GM21528 (cell line): ENCODE measurements around the gene SYCP2.

Experiments
- ATAC-seq: cut with Tn5 transposase; IDR thresholded peaks from one replicate; pipeline ENCODE4 v1.9.1; 2021; ENCODE audit warnings: mild to moderate bottlenecking, moderate library complexity; ENCODE audit not compliant: unreplicated experiment, low FRiP score

SYCP2 gene

DNA sequence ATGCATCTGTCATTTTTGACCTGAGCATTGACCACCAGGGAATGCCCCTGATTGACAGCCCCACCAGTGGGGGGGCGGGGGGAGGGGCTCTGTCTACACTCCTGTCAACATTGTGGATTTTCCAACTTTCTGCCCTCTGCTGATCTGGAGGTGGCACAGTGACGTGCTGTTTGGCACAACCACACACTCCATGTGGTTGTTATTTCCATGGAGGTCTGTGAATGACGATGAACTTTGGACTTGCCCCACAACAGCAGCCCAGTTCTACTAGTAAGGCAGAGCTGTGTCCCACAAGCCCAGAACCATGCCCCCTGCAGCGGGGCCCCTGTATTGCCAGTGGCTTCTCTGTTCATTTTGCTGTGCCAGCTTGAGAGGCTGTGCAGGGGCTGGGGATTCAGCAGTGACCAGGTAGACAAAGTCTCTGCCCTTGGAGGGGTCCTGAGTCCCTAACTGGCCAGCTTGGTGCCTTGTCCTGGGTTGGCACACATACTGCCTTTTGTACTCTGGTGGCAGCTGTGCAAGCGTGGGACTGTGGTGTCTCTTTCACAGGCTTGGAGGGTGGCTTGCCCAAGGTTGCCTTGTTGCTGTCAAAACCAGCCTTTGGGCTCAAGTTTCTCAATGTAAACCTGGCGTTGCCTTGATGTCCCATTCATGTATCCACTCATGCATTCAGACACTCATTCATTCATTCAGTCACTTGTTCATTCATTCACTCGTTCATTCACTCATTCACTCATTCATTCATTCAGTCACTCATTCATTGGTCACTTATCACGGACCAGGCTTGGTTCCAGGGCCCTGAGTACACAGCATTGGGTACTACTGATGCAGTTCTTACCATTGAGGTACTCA lies 108.5 kb downstream of the SYCP2 start:
- ATAC-seq = no peak

DNA sequence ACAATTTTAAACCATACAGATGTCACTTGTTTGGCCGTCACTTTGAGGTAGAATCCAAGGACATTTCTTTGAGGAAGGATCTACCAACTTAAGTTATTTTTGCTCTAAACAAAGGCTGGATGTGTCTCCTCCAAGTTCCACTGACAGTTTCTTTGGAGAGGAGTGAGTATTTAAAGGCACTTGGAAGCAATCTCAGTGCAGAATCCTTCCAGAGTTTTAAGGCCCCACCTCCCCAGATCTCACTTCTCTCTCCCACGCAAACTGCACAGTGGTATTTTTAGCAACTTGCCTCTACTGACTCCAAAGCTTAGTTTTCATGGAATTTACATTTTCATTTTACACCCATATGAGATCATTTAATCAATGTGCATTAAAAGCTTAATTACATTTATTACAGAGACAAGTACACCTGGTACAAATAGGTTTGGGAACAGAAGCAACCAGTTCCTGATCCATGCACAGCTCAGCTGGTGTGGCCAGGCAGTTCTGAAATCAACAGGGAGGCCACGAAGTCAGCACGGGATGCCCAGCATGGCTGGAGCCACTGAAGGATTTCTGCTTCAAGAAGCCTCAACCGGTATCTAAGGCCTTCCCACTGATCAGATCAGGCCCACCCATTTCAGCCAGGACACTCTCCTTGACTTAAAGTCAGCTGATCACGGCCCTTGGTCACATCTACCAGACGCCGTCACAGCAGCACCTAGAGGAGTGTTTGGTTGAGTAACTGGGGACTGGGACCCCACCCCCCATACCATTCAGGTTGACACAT lies 109.8 kb downstream of the SYCP2 start:
- no peak for ATAC-seq

DNA sequence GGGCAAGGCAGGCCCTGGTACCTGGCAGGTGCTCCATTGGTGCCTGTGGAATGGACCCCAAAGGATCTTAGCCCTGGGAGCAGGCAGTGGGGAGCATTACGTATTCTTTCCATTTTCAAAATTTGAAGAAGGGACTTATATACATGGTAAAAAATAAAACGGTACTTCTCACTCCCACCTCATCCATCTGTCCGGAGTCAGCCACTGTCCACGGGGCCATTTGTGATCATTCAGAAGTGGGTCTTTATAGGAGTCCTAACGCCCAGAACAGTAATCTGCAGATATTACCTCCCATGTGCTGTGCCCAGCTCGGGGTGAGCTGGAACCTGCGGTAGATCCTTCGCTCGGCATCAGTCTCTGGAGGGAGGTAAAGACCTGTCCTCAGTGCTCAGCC lies 110.4 kb downstream of the SYCP2 start:
- ATAC-seq = no peak

DNA sequence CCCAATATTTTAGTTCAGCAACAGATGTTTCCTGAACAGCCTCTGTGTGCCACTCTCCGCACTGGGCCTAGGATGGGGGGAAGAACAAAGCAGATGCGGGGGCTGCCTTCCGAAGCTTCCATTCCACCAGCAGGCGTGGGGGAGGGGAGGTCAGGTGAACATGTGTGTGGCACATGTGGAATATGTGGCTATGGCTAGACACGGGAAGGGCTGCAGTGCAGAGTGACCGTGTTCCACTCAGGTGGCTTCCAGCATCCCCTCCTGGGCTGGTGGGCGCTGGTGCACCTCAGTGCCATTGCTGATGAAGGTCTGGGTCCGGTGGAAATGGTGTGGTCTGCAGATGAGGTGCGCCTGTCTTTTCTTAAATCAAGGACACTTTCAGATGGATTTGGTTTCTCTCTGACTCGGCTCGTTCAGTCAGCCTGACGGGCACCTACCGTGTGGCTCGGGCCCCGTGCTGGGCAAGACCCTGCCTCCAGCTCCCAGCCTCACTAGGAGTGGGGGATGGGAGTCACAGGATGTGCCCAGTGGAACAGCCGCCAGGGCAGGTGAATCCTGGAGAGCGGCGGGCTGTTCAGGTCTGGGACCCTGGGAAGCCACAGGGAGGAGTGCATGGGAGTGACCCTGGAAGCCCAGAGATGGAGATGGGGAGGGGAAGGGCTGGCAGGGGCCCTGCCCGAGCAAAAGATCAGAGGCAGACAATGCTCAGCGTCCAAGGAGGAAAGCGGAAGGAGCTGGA lies 111.0 kb downstream of the SYCP2 start:
- no peak for ATAC-seq

DNA sequence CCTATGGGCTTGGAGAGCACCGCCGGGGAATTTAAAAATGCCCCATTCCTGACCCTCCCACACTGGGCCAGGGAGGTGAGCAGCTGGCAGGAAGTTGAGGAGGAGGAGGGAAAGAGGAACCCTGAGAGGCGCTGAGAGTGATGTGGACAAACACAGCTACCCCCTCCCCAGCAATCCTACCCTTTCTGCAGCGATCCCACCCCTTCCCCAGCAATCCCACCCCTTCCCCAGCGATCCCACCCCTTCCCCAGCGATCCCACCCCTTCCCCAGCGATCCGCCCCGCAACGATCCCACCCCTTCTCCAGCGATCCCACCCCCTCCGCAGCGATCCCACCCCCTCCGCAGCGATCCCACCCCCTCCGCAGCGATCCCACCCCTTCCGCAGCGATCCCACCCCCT lies 111.6 kb downstream of the SYCP2 start:
- ATAC-seq = no peak

DNA sequence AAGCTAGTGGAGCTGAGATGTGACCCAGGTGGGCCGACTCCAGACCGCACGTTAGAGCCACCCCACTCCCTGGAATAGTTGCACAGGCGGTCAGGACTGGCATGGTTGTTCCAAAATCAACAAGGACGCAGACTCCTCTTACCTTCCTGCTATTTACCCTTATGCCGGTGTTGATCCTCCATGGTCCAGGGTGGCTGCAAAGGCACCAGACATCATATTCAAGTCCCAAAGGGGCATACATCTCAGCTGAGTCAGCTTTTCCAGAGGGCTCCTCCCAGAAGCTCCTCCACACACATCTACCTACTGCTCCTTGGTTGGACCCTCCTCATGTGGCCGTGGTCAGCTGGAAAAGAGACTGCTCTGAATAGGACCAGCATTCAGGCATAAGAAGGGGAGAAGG lies 112.2 kb downstream of the SYCP2 start:
- ATAC-seq = no peak

DNA sequence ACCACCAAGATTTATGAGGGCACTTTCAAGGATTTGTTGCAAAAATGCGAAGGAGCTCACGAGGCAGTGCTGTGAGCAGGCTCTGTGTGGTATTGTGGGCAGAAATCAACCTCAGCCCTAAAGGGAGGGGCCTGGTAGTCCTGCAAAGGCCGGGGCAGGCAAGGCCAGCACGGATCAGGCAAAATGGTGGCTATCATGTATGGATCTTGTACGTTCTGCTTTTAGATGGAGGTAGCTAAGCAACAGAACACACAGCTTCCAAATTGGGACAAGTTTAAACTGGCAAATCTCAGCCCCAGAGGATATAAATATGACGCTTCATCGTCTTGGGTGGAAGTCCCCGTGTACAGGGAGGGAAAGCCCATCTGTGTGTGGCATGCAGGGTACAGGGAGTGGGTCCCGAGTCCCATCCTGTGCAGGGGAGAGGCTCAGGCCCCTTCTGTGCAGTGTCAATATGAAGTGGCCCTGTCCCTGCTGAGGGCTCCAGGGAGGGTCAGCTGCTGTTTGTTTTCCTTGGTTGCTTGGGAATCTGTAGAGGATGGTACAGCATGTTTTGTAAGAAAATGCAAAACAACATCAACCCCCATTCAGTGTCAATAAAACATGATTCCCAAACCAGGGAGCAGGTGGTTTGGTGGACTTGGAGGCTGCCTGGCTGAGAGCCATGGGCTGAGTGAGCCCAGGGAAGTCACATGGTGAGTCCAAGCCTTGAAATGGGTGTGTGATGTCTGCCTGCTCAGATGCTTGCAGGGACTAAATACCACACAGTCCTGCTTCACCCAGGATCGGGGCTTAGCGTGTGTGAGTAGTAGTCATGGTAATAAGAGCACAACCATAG lies 113.0 kb downstream of the SYCP2 start:
- no peak for ATAC-seq

DNA sequence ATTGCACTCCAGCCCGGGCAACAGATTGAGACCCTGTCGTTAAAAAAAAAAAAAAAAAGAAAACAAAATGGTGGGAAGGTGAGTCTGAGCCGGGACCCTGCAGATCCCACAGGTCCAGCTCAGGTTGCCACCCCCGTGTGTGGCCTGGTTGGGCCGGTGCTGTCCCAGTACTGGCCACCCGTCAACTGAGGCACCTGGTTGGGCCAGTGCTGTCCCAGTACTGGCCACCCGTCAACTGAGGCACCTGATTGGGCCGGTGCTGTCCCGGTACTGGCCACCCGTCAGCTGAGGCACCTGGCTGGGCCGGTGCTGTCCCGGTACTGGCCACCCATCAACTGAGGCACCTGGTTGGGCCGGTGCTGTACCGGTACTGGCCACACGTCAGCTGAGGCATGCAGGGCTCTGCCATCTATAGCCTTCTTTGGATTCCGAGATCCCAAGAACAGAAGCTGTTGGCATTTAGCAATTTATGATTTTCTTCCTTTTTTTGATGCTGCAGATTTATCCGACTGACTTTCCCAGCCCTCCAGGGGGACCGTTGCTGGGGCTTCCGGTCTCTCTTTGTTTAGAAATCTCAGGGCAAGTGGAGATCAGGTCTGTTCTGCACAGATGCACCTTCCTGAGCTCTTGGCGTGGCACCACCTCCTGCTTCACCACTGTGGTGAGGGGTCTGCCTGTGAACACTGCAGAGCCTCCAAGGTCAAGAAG lies 113.8 kb downstream of the SYCP2 start:
- no peak for ATAC-seq

DNA sequence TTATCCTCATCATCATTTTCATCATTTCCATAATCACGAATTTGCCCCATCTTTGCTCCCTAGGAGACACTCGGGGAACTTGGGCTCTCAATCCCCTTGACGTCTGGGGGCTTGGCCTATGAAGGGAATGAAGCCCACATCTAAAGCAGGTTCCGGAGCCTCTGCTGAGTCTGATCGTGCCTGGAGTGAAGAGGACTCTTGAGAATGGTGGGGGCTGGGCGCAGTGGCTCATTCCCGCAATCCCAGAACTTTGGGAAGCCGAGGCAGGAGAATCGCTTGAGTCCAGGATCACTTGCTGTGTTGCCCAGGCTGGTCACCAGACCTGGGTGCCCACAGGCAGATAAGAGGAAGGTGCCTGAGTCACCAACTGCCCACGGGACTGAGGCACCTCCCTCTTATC lies 114.5 kb downstream of the SYCP2 start:
- ATAC-seq = no peak

DNA sequence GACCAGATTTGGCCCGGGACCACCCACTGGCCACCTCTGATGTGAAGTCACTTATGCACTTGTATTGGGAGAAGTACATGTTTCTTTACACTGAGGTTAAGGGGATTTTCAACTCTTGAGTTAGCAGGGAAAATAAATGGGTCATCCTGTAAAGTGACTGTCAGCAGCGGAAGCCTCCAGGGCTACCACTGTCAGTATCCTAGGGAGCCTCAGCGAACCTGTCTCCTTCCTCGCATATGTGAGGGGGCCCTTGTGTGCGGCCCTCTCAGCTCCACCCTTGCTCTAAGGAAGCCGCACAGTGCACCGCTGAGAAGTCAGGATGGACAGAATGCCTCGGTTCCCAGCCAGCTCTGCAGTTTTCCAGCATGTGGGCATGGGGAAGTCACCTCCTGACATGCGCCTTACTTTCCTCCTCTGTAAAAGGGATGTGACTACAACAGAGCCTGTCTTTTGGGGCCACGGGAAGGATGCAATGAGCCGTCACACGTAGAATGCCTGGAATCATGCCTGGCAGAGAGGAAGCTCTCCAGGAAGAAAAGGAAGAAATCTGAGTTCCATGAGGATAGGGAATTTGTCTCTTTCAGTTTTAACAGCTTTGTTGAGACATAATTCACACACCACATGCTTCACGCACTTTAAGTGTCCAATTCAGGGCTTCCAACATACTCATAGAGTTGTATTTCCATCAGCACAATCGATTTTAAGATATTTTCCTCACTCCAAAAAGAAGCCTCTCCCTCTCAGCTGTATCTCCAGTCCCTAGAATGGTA lies 115.4 kb downstream of the SYCP2 start:
- no peak for ATAC-seq

DNA sequence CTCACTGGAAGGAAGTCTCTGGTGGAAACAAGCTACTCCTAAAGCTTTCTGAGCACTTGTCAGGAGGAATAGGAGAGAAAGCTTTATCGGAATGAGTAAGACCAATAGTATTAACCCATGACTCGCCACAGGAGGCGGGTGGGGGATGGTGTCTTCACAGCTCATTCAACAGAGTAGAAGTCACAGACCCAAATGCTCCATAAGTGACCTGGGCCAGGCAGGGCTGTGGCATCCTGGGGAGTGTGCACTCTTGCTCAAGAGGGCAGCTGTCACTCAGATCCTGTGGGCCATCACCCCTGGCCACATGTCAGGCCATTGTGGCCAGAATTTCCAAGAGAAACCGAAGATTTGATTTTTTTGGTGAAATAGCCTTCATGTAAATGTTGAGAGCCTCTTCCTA lies 116.0 kb downstream of the SYCP2 start:
- ATAC-seq = no peak

DNA sequence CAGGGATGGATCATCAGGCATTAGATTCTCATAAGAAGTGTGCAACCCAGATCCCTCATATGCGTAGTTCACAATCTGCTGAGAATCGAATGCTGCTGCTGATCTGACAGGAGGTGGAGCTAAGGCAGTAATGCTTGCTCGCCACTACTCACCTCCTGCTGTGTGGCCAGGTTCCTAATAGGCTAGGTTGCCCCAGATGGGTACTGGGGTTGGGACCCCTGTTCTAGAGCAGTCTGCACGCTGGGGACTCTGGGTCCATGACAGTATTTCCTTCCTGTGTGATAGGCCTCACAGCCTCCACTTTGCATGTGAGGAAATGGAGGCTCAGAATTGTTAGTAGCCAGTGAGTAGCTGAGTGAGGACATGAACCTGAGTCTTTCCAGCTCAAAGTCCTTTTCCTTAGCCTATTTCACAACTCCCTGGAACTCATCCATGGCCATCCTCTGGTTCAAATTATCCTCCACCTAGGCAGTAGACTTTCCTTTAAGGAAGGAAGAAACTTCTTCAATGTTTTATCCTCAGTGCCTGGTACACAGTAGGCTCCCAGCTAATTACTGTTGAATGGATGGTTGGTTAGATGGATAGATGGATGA lies 117.2 kb downstream of the SYCP2 start:
- ATAC-seq = no peak

DNA sequence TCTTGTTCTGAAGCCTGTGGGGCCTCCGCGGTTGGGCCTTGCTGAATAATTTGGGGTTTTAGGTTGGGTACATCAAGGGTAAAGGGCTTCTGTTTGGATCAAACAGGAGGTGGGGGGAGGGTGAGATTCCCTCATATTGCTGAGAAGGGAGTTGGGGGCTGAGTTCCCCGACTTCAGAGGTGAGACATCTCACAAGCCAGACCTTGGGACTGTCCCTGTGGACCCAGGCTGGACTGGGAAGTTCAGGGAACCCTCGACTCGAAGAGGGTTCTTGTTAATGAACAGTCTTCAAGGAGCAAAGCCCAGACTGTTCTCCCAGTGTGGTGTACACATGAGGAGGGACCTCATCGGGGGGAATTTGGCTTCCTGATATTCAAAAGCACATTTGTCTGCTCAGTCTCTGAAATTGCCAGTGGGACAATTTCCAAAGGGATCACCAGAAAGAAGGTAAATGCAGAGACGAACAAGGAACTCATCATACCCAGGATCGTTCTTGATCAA lies 118.5 kb downstream of the SYCP2 start:
- ATAC-seq = no peak

DNA sequence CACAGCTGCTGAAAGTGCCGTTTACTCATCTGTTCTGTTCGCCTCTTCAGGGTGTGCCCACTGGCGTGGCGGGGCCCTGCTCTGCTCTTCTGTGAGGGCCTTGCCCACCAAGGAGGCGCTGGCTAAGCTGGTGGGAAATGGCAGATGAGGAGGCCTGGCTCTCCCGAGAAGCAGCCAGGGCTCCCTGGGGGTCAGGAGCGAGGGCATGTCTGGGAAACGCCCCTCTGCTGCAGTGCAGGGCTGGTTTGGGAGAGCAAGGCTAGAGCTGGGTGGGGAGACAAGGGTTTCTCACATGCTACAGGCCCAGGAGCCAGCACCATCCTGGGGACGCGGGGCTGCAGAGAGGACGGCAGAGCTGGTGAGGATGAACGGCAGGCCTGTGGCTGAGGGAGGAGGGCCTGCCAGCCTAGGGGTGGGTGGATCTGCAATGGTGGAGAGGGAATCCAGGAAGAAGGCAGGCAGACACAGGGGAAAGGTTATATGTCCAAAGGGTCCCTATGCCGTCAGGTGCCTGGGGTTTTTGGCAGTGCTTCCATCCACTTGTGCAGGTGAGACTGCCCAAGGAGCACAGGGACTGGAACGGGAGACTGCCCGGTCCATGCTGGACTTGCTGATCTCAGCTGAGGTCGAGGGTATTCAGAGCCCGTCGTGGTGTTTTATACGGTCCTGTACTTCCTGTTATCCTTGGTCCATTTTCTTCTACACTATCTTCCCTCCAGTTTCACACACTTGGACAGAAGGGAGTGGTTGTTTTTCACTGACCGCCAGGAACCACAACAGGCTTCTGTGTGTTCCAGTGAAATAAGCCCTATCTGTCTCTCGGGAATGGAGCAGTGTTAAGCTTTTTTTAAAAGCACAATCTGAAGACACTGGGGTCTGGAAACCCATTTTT lies 119.2 kb downstream of the SYCP2 start:
- ATAC-seq = no peak
